Endothelial cell of umbilical vein (primary cell): ENCODE measurements around the gene CHRM4. TPM values are rescaled to one million over a fixed set of nuclear protein-coding genes. Genes with fewer than 3 reads are reported as not detected.
A peak's percentile ranks its signal among the peaks of the same experiment; 100 is the strongest.

Experiments
- BruUV-seq: library from RNA; stranded (reverse); fragments of 400-500 nt; replicated peaks from 2 replicates; lab custom pipeline; 2021; lab: Mats Ljungman, UMichigan
- CTCF ChIA-PET: fragments of 300-600, 350-600 bp; sonication (Branson Sonifier 250); formaldehyde crosslinking; loops from one replicate; lab custom pipeline; 2021; ENCODE audit warnings: antibody characterized with exemption, inconsistent platforms; lab: Charles Lee
- POLR2A ChIA-PET: fragments of 300-600, 350-600 bp; sonication (Branson Sonifier 250); formaldehyde crosslinking; loops from one replicate; lab custom pipeline; 2021; ENCODE audit warnings: antibody characterized with exemption, inconsistent platforms; lab: Charles Lee
- DNase-seq: peaks from one replicate; pipeline ENCODE4 v3.0.0-alpha.2; 2011; ENCODE audit warnings: low read depth, low spot score
- FAIRE-seq: peaks from 2 replicates; lab custom pipeline; 2011; peaks lifted over from hg19 to GRCh38; lab: Jason Lieb, UNC
- H2AFZ ChIP-seq: 2 replicates; pipeline ENCODE4 v1.6.0; 2012; ENCODE audit warnings: low read depth, low read length, control low read depth, inconsistent platforms
- H3K27ac ChIP-seq: 2 replicates; pipeline ENCODE4 v1.5.1; 2011; ENCODE audit warnings: low read depth, mild to moderate bottlenecking, control low read depth, low read length, moderate library complexity; ENCODE audit not compliant: insufficient read depth
- H3K27me3 ChIP-seq, 2 experiments: 2 replicates each; pipeline versions ENCODE4 v1.6.0 to v1.6.1; 2011; ENCODE audit warnings: low read length in 2 of 2, mixed read lengths in 1 of 2; ENCODE audit not compliant: control insufficient read depth in 2 of 2, insufficient read depth in 2 of 2
- H3K36me3 ChIP-seq, 2 experiments: 2 replicates in 1 of 2; 3 replicates in 1 of 2; pipeline ENCODE4 v1.5.1; 2011; ENCODE audit warnings: low read length in 2 of 2, mild to moderate bottlenecking in 1 of 2, moderate library complexity in 1 of 2; ENCODE audit not compliant: control insufficient read depth in 2 of 2, insufficient read depth in 2 of 2; ENCODE audit errors: extremely low read depth in 1 of 2
- H3K4me1 ChIP-seq: 3 replicates; pipeline ENCODE4 v1.5.1; 2011; ENCODE audit warnings: mild to moderate bottlenecking, low read length; ENCODE audit not compliant: control insufficient read depth, insufficient read depth; ENCODE audit errors: extremely low read depth
- H3K4me2 ChIP-seq: 2 replicates; pipeline ENCODE4 v1.6.1; 2011; ENCODE audit warnings: low read length, control low read depth, mixed read lengths; ENCODE audit not compliant: insufficient read depth
- H3K4me3 ChIP-seq, 3 experiments: fragments of 200-600 bp in 1 of 3; sonication (generic), shearing (Covaris generic) in 1 of 3; replicated peaks in 1 of 3; 2 replicates each; pipeline ENCODE4 v1.5.1; 2011 to 2016; ENCODE audit warnings: control low read depth in 3 of 3, low read length in 3 of 3, mild to moderate bottlenecking in 2 of 3, inconsistent platforms in 1 of 3, low read depth in 1 of 3, moderate library complexity in 1 of 3; ENCODE audit not compliant: insufficient read depth in 1 of 3
- H3K79me2 ChIP-seq: 2 replicates; pipeline ENCODE4 v1.6.0; 2012; ENCODE audit warnings: low read length, inconsistent platforms; ENCODE audit not compliant: control insufficient read depth, insufficient read depth
- H3K9ac ChIP-seq: replicated peaks from 2 replicates; pipeline ENCODE3; 2011; ENCODE audit warnings: low read length, control low read depth; ENCODE audit not compliant: insufficient read depth; ENCODE audit errors: extremely low read depth
- H3K9me1 ChIP-seq: replicated peaks from 3 replicates; pipeline ENCODE4 v1.6.0; 2011; ENCODE audit warnings: mild to moderate bottlenecking, low read length; ENCODE audit not compliant: control insufficient read depth, insufficient read depth; ENCODE audit errors: extremely low read depth
- H3K9me3 ChIP-seq: replicated peaks from 2 replicates; pipeline ENCODE4 v1.5.1; 2012; ENCODE audit warnings: low read length, inconsistent platforms; ENCODE audit not compliant: control insufficient read depth, insufficient read depth
- H4K20me1 ChIP-seq: replicated peaks from 2 replicates; pipeline ENCODE3; 2011; ENCODE audit warnings: mild to moderate bottlenecking, low read length; ENCODE audit not compliant: control insufficient read depth, insufficient read depth; ENCODE audit errors: extremely low read depth
- CTCF ChIP-seq, 2 donors: IDR thresholded peaks; 1 replicate in 1 of 2; 2 replicates in 1 of 2; pipeline ENCODE4 v1.5.1; 2011; ENCODE audit warnings: low read length in 2 of 2, mild to moderate bottlenecking in 2 of 2, moderate library complexity in 2 of 2, control low read depth in 1 of 2, inconsistent platforms in 1 of 2, low read depth in 1 of 2; ENCODE audit not compliant: insufficient read depth in 1 of 2; ENCODE audit errors: extremely low read depth in 1 of 2
- EZH2 ChIP-seq: IDR thresholded peaks from 2 replicates; pipeline ENCODE4 v1.6.1; 2012; ENCODE audit warnings: borderline replicate concordance, low read depth, mild to moderate bottlenecking, moderate library complexity, low read length, inconsistent platforms; ENCODE audit not compliant: severe bottlenecking
- FOS ChIP-seq: IDR thresholded peaks from 2 replicates; pipeline ENCODE4 v1.6.1; 2011; ENCODE audit warnings: mild to moderate bottlenecking, low read length, moderate library complexity, borderline replicate concordance; ENCODE audit not compliant: insufficient read depth
- GATA2 ChIP-seq: IDR thresholded peaks from 2 replicates; pipeline ENCODE4 v1.7.0; 2011; ENCODE audit warnings: low read depth, mild to moderate bottlenecking, moderate library complexity, mixed read lengths, low read length; ENCODE audit not compliant: insufficient read length, insufficient read depth
- JUN ChIP-seq: IDR thresholded peaks from 2 replicates; pipeline ENCODE4 v1.6.1; 2011; ENCODE audit warnings: borderline replicate concordance, low read depth; ENCODE audit not compliant: insufficient read length, insufficient read depth
- MAX ChIP-seq: IDR thresholded peaks from 2 replicates; pipeline ENCODE4 v1.6.1; 2011; ENCODE audit not compliant: insufficient read depth, insufficient read length
- MYC ChIP-seq: IDR thresholded peaks from one replicate; pipeline ENCODE4 v1.6.1; 2011; ENCODE audit warnings: mild to moderate bottlenecking, low read depth, low read length
- POLR2A ChIP-seq: IDR thresholded peaks from 2 replicates; pipeline ENCODE4 v1.6.1; 2012; ENCODE audit warnings: low read depth, mild to moderate bottlenecking, control low read depth, low read length
- POLR2AphosphoS5 ChIP-seq: IDR thresholded peaks from 2 replicates; pipeline ENCODE4 v1.6.1; 2012; ENCODE audit warnings: low read depth, mild to moderate bottlenecking, control low read depth, low read length, moderate library complexity; ENCODE audit not compliant: insufficient read depth
- dilution Hi-C: fragments of 300-500 bp; cut with MboI; formaldehyde crosslinking; loops from one replicate; pipeline ENCODE4 v1.15.0; 2019; ENCODE audit warnings: low sequenced_read_pairs; ENCODE audit not compliant: extremely low pct_ligation_motif_present
- intact Hi-C: fragments of 100-400 bp; cut with micrococcal nuclease; formaldehyde crosslinking; loops from one replicate; pipeline ENCODE4 v1.10.0; 2022
- polyA plus RNA-seq, 4 experiments: library from polyadenylated mRNA; depleted of rRNA in 3 of 4; stranded (reverse) in 3 of 4; unstranded in 1 of 4; fragments of >200 nt; gene quantifications; 2 replicates each; pipeline versions ENCODE4 v1.2.1 to v1.2.3, GENCODE V29; 2011 to 2012; ENCODE audit warnings: missing spikeins in 1 of 4
- total RNA-seq: library from RNA; stranded (reverse); gene quantifications from 2 replicates; pipeline ENCODE4 v1.2.3, GENCODE V29; 2021

The CHRM4 gene
- total and polyA plus RNA-seq, 2 donors (not counting 3 experiments of a cell fraction or from before 2014, with no cell fraction given) = 0.04 to 0.22 TPM

- Histone ChIP-seq H4K20me1 (no peaks in the 10 kb centered on the region), H3K4me1 (peaks cover 40% of the 10 kb centered on the region), H3K27me3 (no peaks in the 10 kb centered on the region), H3K79me2 (peaks cover 40% of the 10 kb centered on the region), H3K4me2 (peak within 1 kb of the TSS; percentile 81), H2AFZ (peak within 1 kb of the TSS; percentile 48), H3K9me3 (no peaks in the 10 kb centered on the region), H3K4me3 (peak within 1 kb of the TSS; percentile 32 to 73 (median 61)), H3K27ac (peak within 1 kb of the TSS; percentile 19), H3K36me3 (peaks cover 0 to 5% of the 10 kb centered on the region in 2 experiments), H3K9ac (peak within 1 kb of the TSS; percentile 54), H3K9me1 (no peaks in the 10 kb centered on the region)
- peak; percentile 95 for FAIRE-seq
- dilution Hi-C loops (no loop called here), intact Hi-C loops (loop anchor here (1.0 kb wide), 2 partner anchors 16 to 20 kb away; no protein-coding TSS in a partner anchor)
- BruUV-seq = no TSS peak
- DNase-seq = peak; percentile 84
- no peak for TF ChIP-seq JUN
- peak; percentile 61 to 90 for TF ChIP-seq CTCF (IDR thresholded peaks at IDR 0.05; ENCODE audit: extremely low read depth in 1 of 2, insufficient read depth in 1 of 2, low read depth in 1 of 2, low read length in 2 of 2)
- no peak for TF ChIP-seq GATA2
- peak; percentile 56 for TF ChIP-seq POLR2A
- no peak for TF ChIP-seq MAX
- no peak for TF ChIP-seq EZH2
- no peak for TF ChIP-seq FOS
- TF ChIP-seq MYC = no peak
- TF ChIP-seq POLR2AphosphoS5 = peak; percentile 91
- CTCF ChIA-PET = interaction anchor here (0.6 to 10.8 kb wide), 16 partner anchors 9 to 191 kb away, joined by 3 to 200 read pairs (median 4); no protein-coding TSS in a partner anchor
- POLR2A ChIA-PET = no interaction called here
Measured at GRCh38 chr11:46346886-46347636, 44.5 kb downstream of the CHRM4 start, which contains the start of gene DGKZ. Gene DGKZ, plus strand, starts transcription at chr11:46347463. Its CDS starts 197 bp downstream, at chr11:46347660.
